DOHH2 (cell line): Measurements from ENCODE around the gene APOBEC3G.

Experiments
- CTCF ChIP-seq: fragments of 200-600 bp; sonication (generic); IDR thresholded peaks from one replicate; pipeline ENCODE4 v1.5.1; 2014; ENCODE audit warnings: antibody characterized with exemption, mild to moderate bottlenecking, low read depth, low read length; ENCODE audit not compliant: poor library complexity, severe bottlenecking
- EZH2phosphoT487 ChIP-seq: fragments of 200-600 bp; sonication (generic); IDR thresholded peaks from 2 replicates; pipeline ENCODE4 v1.6.1; 2017; ENCODE audit warnings: borderline replicate concordance, mild to moderate bottlenecking, antibody characterized with exemption, low read length, moderate library complexity, mixed read lengths

GRCh38 chr22:39129081-39129480 is 52.0 kb downstream of the APOBEC3G start:
- TF ChIP-seq CTCF: no peak
- no peak for TF ChIP-seq EZH2phosphoT487
